ENCODE data around the gene CMTM6.

DNA sequence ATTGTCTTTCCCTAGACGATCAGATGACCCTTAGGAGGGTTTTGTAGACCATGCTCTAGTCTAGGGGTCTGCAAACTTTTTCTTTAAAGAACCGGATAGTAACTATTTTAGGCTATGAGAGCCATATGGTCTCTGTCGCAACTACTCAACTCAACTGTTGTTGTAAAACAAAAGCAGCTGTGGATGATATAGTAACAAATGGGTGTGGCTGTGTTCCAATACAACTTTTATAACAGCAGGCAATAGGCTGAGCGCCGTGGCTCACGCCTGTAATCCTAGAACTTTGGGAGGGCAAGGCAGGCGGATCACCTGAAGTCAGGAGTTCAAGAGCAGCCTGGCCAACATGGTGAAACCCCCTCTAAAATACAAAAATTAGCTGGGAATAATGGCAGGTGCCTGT is 6.1 kb upstream of the CMTM6 start:
- TF ChIP-seq, protein P1, sequence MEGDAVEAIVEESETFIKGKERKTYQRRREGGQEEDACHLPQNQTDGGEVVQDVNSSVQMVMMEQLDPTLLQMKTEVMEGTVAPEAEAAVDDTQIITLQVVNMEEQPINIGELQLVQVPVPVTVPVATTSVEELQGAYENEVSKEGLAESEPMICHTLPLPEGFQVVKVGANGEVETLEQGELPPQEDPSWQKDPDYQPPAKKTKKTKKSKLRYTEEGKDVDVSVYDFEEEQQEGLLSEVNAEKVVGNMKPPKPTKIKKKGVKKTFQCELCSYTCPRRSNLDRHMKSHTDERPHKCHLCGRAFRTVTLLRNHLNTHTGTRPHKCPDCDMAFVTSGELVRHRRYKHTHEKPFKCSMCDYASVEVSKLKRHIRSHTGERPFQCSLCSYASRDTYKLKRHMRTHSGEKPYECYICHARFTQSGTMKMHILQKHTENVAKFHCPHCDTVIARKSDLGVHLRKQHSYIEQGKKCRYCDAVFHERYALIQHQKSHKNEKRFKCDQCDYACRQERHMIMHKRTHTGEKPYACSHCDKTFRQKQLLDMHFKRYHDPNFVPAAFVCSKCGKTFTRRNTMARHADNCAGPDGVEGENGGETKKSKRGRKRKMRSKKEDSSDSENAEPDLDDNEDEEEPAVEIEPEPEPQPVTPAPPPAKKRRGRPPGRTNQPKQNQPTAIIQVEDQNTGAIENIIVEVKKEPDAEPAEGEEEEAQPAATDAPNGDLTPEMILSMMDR (IDR thresholded peaks at IDR 0.05) = no peak
- no peak for TF ChIP-seq POLR2A (IDR thresholded peaks at IDR 0.05)
- TF ChIP-seq POLR2AphosphoS5 (IDR thresholded peaks at IDR 0.05; ENCODE audit: insufficient read depth in 1 of 2, low read depth in 1 of 2) = no peak

Data from vagina (tissue), 2 donors.